Omental fat pad (tissue), 4 donors: Measurements from ENCODE around the gene RAD51AP1. TPM values are rescaled to one million over a fixed set of nuclear protein-coding genes. Genes with fewer than 3 reads are reported as not detected.
"Not testable (repeated sequence)": the region's sequence is repeated elsewhere in the genome, so short reads cannot be mapped to it uniquely, and the experiment has no call there.

Experiments
- ATAC-seq: fragments of 150-250 bp; one replicate; pipeline ENCODE4 v1.9.1; 2016; ENCODE audit warnings: mild to moderate bottlenecking, moderate library complexity; ENCODE audit not compliant: low FRiP score
- DNase-seq: peaks from one replicate; pipeline ENCODE4 v3.0.0-alpha.2; 2019; ENCODE audit warnings: low spot score
- total RNA-seq, 4 donors: library from RNA; depleted of rRNA; stranded (reverse); fragments of >200 nt; gene quantifications; one replicate each; pipeline ENCODE4 v1.1.0, GENCODE V29; 2016
- TF ChIP-seq, protein P1 (sequence below), 3 donors: fragments of 450-650 bp; IDR thresholded peaks; one replicate each; pipeline ENCODE4 v1.5.1; 2016 to 2017; ENCODE audit warnings: antibody characterized with exemption in 3 of 3, mild to moderate bottlenecking in 3 of 3, moderate library complexity in 2 of 3

Gene RAD51AP1
- total RNA-seq, 4 donors from 2014 or later, result 1.1 to 3.2 (median 1.5) TPM

DNA sequence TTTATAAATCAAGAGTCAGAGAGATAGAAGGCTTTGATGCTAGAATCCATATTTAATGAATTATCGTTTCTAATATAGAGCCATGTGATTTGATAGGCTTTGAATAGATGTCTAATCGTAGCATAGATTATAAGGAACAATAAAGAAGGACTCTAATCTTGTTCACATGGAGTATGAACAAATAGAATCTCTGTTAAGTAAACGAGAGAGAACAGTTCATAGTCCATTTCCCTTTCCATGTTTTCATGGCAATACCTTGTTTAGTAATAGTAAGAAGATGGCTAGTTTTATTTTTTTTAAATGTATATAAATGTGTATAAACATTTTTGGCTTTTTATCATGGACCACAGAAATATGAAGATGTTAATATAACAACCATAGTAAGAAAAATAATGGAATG, 32.3 kb upstream of the RAD51AP1 start:
- ATAC-seq, result no peak
- no peak for DNase-seq
- TF ChIP-seq, protein P1, sequence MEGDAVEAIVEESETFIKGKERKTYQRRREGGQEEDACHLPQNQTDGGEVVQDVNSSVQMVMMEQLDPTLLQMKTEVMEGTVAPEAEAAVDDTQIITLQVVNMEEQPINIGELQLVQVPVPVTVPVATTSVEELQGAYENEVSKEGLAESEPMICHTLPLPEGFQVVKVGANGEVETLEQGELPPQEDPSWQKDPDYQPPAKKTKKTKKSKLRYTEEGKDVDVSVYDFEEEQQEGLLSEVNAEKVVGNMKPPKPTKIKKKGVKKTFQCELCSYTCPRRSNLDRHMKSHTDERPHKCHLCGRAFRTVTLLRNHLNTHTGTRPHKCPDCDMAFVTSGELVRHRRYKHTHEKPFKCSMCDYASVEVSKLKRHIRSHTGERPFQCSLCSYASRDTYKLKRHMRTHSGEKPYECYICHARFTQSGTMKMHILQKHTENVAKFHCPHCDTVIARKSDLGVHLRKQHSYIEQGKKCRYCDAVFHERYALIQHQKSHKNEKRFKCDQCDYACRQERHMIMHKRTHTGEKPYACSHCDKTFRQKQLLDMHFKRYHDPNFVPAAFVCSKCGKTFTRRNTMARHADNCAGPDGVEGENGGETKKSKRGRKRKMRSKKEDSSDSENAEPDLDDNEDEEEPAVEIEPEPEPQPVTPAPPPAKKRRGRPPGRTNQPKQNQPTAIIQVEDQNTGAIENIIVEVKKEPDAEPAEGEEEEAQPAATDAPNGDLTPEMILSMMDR (IDR thresholded peaks at IDR 0.05), result no peak

DNA sequence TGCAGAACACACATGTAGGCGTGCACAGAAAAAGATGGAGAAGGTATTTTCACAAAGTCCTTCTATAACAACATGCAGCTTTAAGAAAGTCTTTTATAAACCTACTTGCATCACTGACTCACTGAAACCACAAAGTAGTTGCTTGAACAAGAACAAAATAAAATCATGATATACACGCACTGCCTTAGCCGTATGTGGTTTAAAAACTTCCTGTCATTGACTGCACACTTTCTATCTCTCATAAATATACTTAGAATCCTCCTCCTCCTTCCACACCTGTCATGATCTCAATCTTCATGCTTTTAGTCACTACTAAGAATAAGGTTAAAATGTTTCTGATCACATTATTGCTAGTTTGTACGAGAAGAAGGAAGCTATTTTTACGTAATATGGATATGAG, 31.8 kb upstream of the RAD51AP1 start:
- TF ChIP-seq, protein P1 (IDR thresholded peaks at IDR 0.05), result no peak
- ATAC-seq (no peak), DNase-seq (no peak)

DNA sequence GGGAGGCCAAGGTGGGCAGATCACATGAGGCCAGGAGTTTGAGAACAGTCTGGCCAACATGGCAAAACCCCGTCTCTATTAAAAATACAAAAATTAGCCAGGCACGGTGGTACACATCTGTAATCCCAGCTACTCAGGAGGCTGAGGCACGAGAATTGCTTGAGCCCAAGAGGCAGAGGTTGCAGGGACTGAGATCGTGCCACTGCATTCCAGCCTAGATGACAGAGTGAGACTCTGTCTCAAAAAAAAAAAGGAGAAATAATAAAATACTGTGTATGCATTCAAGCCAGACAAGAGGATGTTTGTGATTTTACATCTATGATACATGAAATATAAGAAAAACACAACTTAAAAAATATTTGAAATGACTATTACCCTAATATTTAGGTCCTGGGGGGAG, 30.2 kb upstream of the RAD51AP1 start:
- DNase-seq, ATAC-seq: not testable (repeated sequence)

DNA sequence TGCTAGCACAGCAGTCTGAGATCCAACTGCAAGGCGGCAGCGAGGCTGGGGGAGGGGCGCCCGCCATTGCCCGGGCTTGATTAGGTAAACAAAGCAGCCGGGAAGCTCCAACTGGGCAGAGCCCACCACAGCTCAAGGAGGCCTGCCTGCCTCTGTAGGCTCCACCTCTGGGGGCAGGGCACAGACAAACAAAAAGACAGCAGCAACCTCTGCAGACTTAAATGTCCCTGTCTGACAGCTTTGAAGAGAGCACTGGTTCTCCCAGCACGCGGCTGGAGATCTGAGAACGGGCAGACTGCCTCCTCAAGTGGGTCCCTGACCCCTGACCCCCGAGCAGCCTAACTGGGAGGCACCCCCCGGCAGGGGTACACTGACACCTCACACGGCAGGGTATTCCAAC, 29.4 kb upstream of the RAD51AP1 start:
- ATAC-seq, DNase-seq: not testable (repeated sequence)

DNA sequence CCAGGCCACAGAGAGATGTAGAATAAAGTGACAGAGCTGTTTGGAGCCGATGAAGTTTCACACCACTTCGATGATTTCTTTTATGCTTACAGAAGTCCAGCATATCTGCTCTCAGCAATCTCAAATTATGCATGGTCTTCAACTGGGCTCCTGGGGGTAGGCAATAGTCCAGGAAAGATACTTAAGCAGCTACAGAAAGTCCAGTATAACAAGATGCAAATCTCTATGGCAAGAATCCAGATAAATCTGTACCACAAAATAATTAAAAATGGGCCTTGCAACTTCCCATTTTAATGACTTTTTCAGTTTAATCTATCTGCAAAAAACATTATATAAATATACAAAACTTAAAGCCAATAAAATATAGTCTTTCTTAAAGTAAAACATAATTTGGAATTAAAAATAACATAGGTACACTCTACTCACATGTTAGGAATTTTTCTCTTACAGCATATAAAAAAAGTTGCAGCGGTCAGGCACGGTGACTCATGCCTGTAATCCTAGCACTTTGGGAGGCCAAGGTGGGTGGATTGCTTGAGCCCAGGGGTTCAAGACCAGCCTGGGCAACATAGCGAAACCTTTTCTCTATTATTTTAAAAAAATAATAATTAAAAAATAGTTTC, 20.5 kb upstream of the RAD51AP1 start:
- no peak for DNase-seq
- TF ChIP-seq, protein P1 (IDR thresholded peaks at IDR 0.05), result no peak
- ATAC-seq, result no peak

DNA sequence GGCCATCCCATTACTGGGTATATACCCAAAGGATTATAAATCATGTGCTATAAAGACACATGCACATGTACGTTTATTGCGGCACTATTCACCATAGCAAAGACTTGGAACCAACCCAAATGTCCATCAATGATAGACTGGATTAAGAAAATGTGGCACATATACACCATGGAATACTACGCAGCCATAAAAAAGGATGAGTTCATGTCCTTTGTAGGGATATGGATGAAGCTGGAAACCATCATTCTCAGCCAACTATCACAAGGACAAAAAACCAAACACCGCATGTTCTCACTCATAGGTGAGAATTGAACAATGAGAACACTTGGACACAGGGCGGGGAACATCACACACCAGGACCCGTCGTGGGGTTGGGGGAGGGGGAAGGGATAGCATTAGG, 15.2 kb upstream of the RAD51AP1 start:
- not testable (repeated sequence) for ATAC-seq, DNase-seq

DNA sequence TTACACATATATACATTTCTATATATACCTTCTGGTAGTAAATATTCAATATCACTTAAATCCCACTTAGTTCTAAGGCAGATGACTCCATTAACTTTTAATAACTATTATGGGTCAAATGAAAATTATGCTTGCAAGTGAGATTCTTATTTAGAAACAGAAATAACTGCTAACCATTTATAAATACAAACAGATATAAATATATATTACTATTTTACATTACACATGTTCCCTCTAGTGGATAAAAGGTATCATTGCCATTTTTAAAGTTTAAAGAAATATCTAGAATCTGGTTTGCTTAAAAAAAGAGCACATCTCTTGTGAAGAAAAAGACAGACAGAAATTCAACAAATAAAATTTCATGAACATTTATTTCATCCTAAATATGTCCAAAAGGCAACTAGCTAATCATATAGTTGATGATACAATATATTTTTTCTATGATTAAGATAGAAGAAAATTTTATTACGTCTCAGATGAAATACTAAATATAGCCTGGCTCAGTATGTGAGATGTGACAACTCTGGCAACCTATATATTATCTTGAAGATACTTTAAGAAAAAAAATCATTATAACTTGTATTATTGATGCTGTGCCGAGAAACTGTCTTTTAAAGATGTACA, 11.7 kb upstream of the RAD51AP1 start:
- ATAC-seq (no peak), DNase-seq (no peak)
- TF ChIP-seq, protein P1 (IDR thresholded peaks at IDR 0.05), result no peak

DNA sequence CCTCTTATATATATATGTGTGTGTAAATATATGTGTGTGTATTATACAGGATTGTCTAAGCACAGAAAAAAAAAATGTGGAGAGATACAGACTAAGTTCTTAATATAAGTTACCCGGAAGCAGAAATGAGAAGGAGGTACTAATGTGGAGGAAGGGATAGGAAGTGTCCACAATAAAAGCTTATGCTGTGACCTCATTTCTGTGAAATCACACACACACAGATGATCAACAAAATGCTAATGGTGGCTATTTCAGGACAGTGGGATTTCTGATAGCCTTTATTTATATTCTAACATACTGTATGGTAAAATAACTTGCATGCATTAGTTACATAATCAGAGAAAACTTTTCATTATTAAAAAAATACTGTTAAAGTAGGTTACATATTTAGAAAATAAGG, 8.5 kb upstream of the RAD51AP1 start:
- no peak for ATAC-seq
- TF ChIP-seq, protein P1 (IDR thresholded peaks at IDR 0.05), result no peak

More for the DNA sequence above, 8.5 kb upstream of the RAD51AP1 start:
- no peak for DNase-seq
